HepG2 (cell line): ENCODE data around the gene C10orf53. TPM values are rescaled to one million over a fixed set of nuclear protein-coding genes. Genes with fewer than 3 reads are reported as not detected.

Source experiments
- CSRNP2 ChIP-seq: sonication (generic); formaldehyde crosslinking; conservative IDR thresholded peaks from 2 replicates; pipeline ENCODE4 v1.8.0; 2022; ENCODE audit warnings: low read depth, missing genetic modification reagents
- DMAP1 ChIP-seq: IDR thresholded peaks from 2 replicates; pipeline ENCODE4 v1.6.1; 2016
- FUBP1 ChIP-seq: sonication (generic); formaldehyde crosslinking; IDR thresholded peaks from 2 replicates; pipeline ENCODE4 v1.5.1; 2020; ENCODE audit warnings: missing genetic modification reagents, mild to moderate bottlenecking, borderline replicate concordance
- HOMEZ ChIP-seq: IDR thresholded peaks from 2 replicates; pipeline ENCODE4 v1.6.1; 2016; ENCODE audit warnings: low read depth
- IRX3 ChIP-seq: sonication (generic); formaldehyde crosslinking; IDR thresholded peaks from 2 replicates; pipeline ENCODE4 v1.8.1; 2023; ENCODE audit warnings: mild to moderate bottlenecking, low read depth, missing genetic modification reagents, borderline replicate concordance
- ZGPAT ChIP-seq: IDR thresholded peaks from 2 replicates; pipeline ENCODE4 v1.6.1; 2016; ENCODE audit warnings: mild to moderate bottlenecking
- ZNF280D ChIP-seq: sonication (generic); formaldehyde crosslinking; IDR thresholded peaks from 2 replicates; pipeline ENCODE4 v1.5.1; 2020; ENCODE audit warnings: mild to moderate bottlenecking, missing genetic modification reagents
- ZNF484 ChIP-seq: sonication (generic); formaldehyde crosslinking; IDR thresholded peaks from 2 replicates; pipeline ENCODE4 v1.5.1; 2020; ENCODE audit warnings: mild to moderate bottlenecking, low read depth, missing genetic modification reagents, borderline replicate concordance
- polyA plus RNA-seq, 8 experiments: library from polyadenylated mRNA; depleted of rRNA in 3 of 8; stranded (reverse) in 7 of 8; unstranded in 1 of 8; fragments of >200 nt; fragmentation: Illumina TruSeq in 4 of 8; extraction: Trizol in 4 of 8; gene quantifications; 2 replicates each; pipeline versions ENCODE4 v1.2.1 to v1.2.3, GENCODE V29; 2011 to 2016; ENCODE audit warnings: low read depth in 4 of 8, missing spikeins in 1 of 8, mixed read lengths in 1 of 8; ENCODE audit not compliant: insufficient read depth in 1 of 8
- total RNA-seq, 5 experiments: library from RNA; depleted of rRNA; stranded (reverse); fragments of >200 nt; fragmentation: Illumina TruSeq; extraction: Trizol; gene quantifications; 2 replicates each; pipeline ENCODE4 v1.2.3, GENCODE V29; 2016; ENCODE audit warnings: low read depth in 1 of 5

The C10orf53 gene
- total and polyA plus RNA-seq, 2 of the 13 experiments (the other 11 are each of a cell fraction or from before 2014, with no cell fraction given): not detected

GRCh38 chr10:49647985-49648795 lies 31.3 kb upstream of the C10orf53 start (continued):
- TF ChIP-seq ZNF280D (CRISPR knock-in tag) (no peak), ZGPAT (CRISPR knock-in tag) (no peak), DMAP1 (no peak), HOMEZ (no peak), FUBP1 (CRISPR knock-in tag) (no peak), CSRNP2 (no peak), IRX3 (CRISPR knock-in tag) (no peak), ZNF484 (no peak)
